Cardiac fibroblast (primary cell): ENCODE measurements around the gene ANO2.

ENCODE experiments used
- DNase-seq, 2 donors: peaks; one replicate each; pipeline versions ENCODE4 v3.0.0 to v3.0.0-alpha.2; 2010; ENCODE audit warnings: low read depth in 2 of 2
- H3K4me3 ChIP-seq, 2 donors: replicated peaks in 1 of 2; 1 replicate in 1 of 2; 2 replicates in 1 of 2; pipeline ENCODE4 v1.5.1; 2011; ENCODE audit warnings: low read depth in 2 of 2, low read length in 2 of 2, mild to moderate bottlenecking in 2 of 2, moderate library complexity in 1 of 2
- CTCF ChIP-seq: IDR thresholded peaks from one replicate; pipeline ENCODE4 v1.5.1; 2011; ENCODE audit warnings: low read depth, mild to moderate bottlenecking, low read length, inconsistent platforms

ANO2 gene

GRCh38 chr12:5710260-5710878 lies 234.7 kb downstream of the ANO2 start:
- no peak for DNase-seq
- TF ChIP-seq CTCF, result no peak
- H3K4me3 ChIP-seq, result no peak overlapping the region

GRCh38 chr12:5708371-5708770 lies 236.7 kb downstream of the ANO2 start:
- no peak for DNase-seq
- no peak overlapping the region for H3K4me3 ChIP-seq
- TF ChIP-seq CTCF, result no peak

- no peak for TF ChIP-seq CTCF
- H3K4me3 ChIP-seq, result no peak overlapping the region
- no peak for DNase-seq
Observed at GRCh38 chr12:5706247-5706646, 238.8 kb downstream of the ANO2 start.

- DNase-seq, result no peak
- no peak for TF ChIP-seq CTCF
- H3K4me3 ChIP-seq, result no peak overlapping the region
Observed at GRCh38 chr12:5705791-5706190, 239.3 kb downstream of the ANO2 start.

- no peak overlapping the region for H3K4me3 ChIP-seq
- TF ChIP-seq CTCF, result no peak
- no peak for DNase-seq
Observed at GRCh38 chr12:5694759-5695409, 250.2 kb downstream of the ANO2 start.

- no peak overlapping the region for H3K4me3 ChIP-seq
- no peak for TF ChIP-seq CTCF
- no peak for DNase-seq
Observed at GRCh38 chr12:5692850-5693249, 252.2 kb downstream of the ANO2 start.
